ENCODE results near the gene CCK. TPM values are rescaled to one million over a fixed set of nuclear protein-coding genes. Genes with fewer than 3 reads are reported as not detected.

Gene CCK
- total RNA-seq, 1 experiment from 2014 or later, result 0.21 TPM

- DNase-seq (ENCODE audit: low read depth, low spot score), result no peak
- in situ Hi-C loops (cut with HindIII; ENCODE audit: low pct_unique_long_range_greater_than_20kb, low sequenced_read_pairs), result no loop called here
Observed at GRCh38 chr3:42274266-42274665, 8.3 kb upstream of the CCK start.

- in situ Hi-C loops (cut with HindIII; ENCODE audit: low pct_unique_long_range_greater_than_20kb, low sequenced_read_pairs), result no loop called here
- no peak for DNase-seq (ENCODE audit: low read depth, low spot score)
Observed at GRCh38 chr3:42273361-42273760, 7.4 kb upstream of the CCK start.

GRCh38 chr3:42271786-42272185, 5.8 kb upstream of the CCK start:
- in situ Hi-C loops (cut with HindIII; ENCODE audit: low pct_unique_long_range_greater_than_20kb, low sequenced_read_pairs), result no loop called here
- DNase-seq (ENCODE audit: low read depth, low spot score), result no peak

GRCh38 chr3:42270561-42270960, 4.6 kb upstream of the CCK start:
- DNase-seq (ENCODE audit: low read depth, low spot score), result no peak
- in situ Hi-C loops (cut with HindIII; ENCODE audit: low pct_unique_long_range_greater_than_20kb, low sequenced_read_pairs), result no loop called here

- in situ Hi-C loops (cut with HindIII; ENCODE audit: low pct_unique_long_range_greater_than_20kb, low sequenced_read_pairs), result no loop called here
- no peak for DNase-seq (ENCODE audit: low read depth, low spot score)
Observed at GRCh38 chr3:42269647-42270046, 3.7 kb upstream of the CCK start.

- DNase-seq (ENCODE audit: low read depth, low spot score), result no peak
- in situ Hi-C loops (cut with HindIII; ENCODE audit: low pct_unique_long_range_greater_than_20kb, low sequenced_read_pairs), result no loop called here
Observed at GRCh38 chr3:42267878-42268277, 1.9 kb upstream of the CCK start.

GRCh38 chr3:42265059-42265991, 660 bp downstream of the CCK start:
- in situ Hi-C loops (cut with HindIII; ENCODE audit: low pct_unique_long_range_greater_than_20kb, low sequenced_read_pairs), result no loop called here
- no peak for DNase-seq (ENCODE audit: low read depth, low spot score)

GRCh38 chr3:42264399-42265058, 1.5 kb downstream of the CCK start:
- DNase-seq (ENCODE audit: low read depth, low spot score), result peak; percentile 20
- in situ Hi-C loops (cut with HindIII; ENCODE audit: low pct_unique_long_range_greater_than_20kb, low sequenced_read_pairs), result no loop called here

- DNase-seq (ENCODE audit: low read depth, low spot score), result no peak
- in situ Hi-C loops (cut with HindIII; ENCODE audit: low pct_unique_long_range_greater_than_20kb, low sequenced_read_pairs), result no loop called here
Observed at GRCh38 chr3:42263354-42264346, 2.3 kb downstream of the CCK start.

GRCh38 chr3:42262525-42262924, 3.5 kb downstream of the CCK start:
- in situ Hi-C loops (cut with HindIII; ENCODE audit: low pct_unique_long_range_greater_than_20kb, low sequenced_read_pairs), result no loop called here
- DNase-seq (ENCODE audit: low read depth, low spot score), result no peak

GRCh38 chr3:42257007-42257406, 9.0 kb downstream of the CCK start:
- in situ Hi-C loops (cut with HindIII; ENCODE audit: low pct_unique_long_range_greater_than_20kb, low sequenced_read_pairs), result no loop called here
- no peak for DNase-seq (ENCODE audit: low read depth, low spot score)

- in situ Hi-C loops (cut with HindIII; ENCODE audit: low pct_unique_long_range_greater_than_20kb, low sequenced_read_pairs), result no loop called here
- no peak for DNase-seq (ENCODE audit: low read depth, low spot score)
Observed at GRCh38 chr3:42256135-42256819, 9.7 kb downstream of the CCK start.

- DNase-seq (ENCODE audit: low read depth, low spot score), result no peak
- in situ Hi-C loops (cut with HindIII; ENCODE audit: low pct_unique_long_range_greater_than_20kb, low sequenced_read_pairs), result no loop called here
Observed at GRCh38 chr3:42254566-42254965, 11.4 kb downstream of the CCK start.

GRCh38 chr3:42250761-42251160, 15.2 kb downstream of the CCK start:
- in situ Hi-C loops (cut with HindIII; ENCODE audit: low pct_unique_long_range_greater_than_20kb, low sequenced_read_pairs), result no loop called here
- no peak for DNase-seq (ENCODE audit: low read depth, low spot score)

- in situ Hi-C loops (cut with HindIII; ENCODE audit: low pct_unique_long_range_greater_than_20kb, low sequenced_read_pairs), result no loop called here
- DNase-seq (ENCODE audit: low read depth, low spot score), result peak; percentile 78
Observed at GRCh38 chr3:42247576-42248027, 18.4 kb downstream of the CCK start.

- in situ Hi-C loops (cut with HindIII; ENCODE audit: low pct_unique_long_range_greater_than_20kb, low sequenced_read_pairs), result no loop called here
- no peak for DNase-seq (ENCODE audit: low read depth, low spot score)
Observed at GRCh38 chr3:42246091-42246490, 19.9 kb downstream of the CCK start.

GRCh38 chr3:42236611-42237010, 29.4 kb downstream of the CCK start:
- in situ Hi-C loops (cut with HindIII; ENCODE audit: low pct_unique_long_range_greater_than_20kb, low sequenced_read_pairs), result no loop called here
- no peak for DNase-seq (ENCODE audit: low read depth, low spot score)
